ENCODE measurements around the gene SQSTM1. TPM values are rescaled to one million over a fixed set of nuclear protein-coding genes. Genes with fewer than 3 reads are reported as not detected.

SQSTM1 gene
- total and polyA plus RNA-seq, 2 of the 8 experiments (the other 6 are each of a cell fraction or from before 2014, with no cell fraction given) = 78.6 to 110 TPM

DNA sequence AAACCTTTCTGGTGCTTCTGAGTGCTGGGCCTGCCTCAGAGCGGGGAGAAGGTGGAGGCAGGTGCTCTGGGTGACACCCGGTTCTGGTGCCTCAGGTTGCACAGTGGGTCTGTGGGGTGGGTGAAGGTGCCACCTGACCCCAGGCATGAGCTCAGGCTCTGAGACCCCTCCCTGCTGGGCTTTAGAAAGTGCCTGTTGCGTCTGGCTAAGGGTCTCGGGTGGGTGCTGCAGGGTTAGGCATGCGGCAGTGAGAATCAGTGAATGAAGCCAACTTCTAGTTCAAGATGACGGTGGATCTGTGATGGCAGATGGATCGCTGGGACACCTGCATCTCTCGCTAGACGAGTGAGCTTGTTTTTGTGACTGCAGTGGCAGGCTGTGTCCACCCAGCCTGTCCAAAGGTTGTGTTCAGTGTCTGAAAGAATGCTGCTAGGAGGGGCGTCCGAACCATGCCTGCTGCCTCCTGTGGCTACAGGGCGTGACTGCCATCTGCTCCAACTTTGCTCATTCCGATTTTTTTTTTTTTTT, 5.0 kb downstream of the SQSTM1 start (continued):
- TF ChIP-seq BACH1 (IDR thresholded peaks at IDR 0.05; ENCODE audit: low read length) = no peak
- no peak for TF ChIP-seq TAF1 (IDR thresholded peaks at IDR 0.05; ENCODE audit: low read depth, low read length)

All from H1 (cell line).